H54 (cell line): ENCODE data around the gene ARHGAP30.
"Not testable (repeated sequence)": the region's sequence is repeated elsewhere in the genome, so short reads cannot be mapped to it uniquely, and the experiment has no call there.

Experiments
- DNase-seq: peaks from one replicate; pipeline ENCODE4 v3.0.0; 2011; ENCODE audit warnings: low spot score, mixed read lengths; ENCODE audit not compliant: insufficient read length
- FAIRE-seq: peaks from 3 replicates; lab custom pipeline; 2011; peaks lifted over from hg19 to GRCh38; lab: Jason Lieb, UNC
- POLR2A ChIP-seq: IDR thresholded peaks from 2 replicates; pipeline ENCODE4 v1.6.1; 2011; ENCODE audit warnings: low read depth, mild to moderate bottlenecking, low read length

ARHGAP30 gene

GRCh38 chr1:161032409-161032808 lies 37.3 kb downstream of the ARHGAP30 start:
- no peak for TF ChIP-seq POLR2A
- FAIRE-seq, result no peak
- no peak for DNase-seq

GRCh38 chr1:161031874-161032273 lies 37.8 kb downstream of the ARHGAP30 start:
- FAIRE-seq, result no peak
- TF ChIP-seq POLR2A, result no peak
- no peak for DNase-seq

- not testable (repeated sequence) for DNase-seq, FAIRE-seq
Measured at GRCh38 chr1:161029466-161029865, 40.2 kb downstream of the ARHGAP30 start.

- not testable (repeated sequence) for FAIRE-seq
Measured at GRCh38 chr1:161026954-161027353, 42.7 kb downstream of the ARHGAP30 start.

GRCh38 chr1:161022432-161022831 lies 47.3 kb downstream of the ARHGAP30 start:
- DNase-seq, FAIRE-seq: not testable (repeated sequence)

More at GRCh38 chr1:161026954-161027353, 42.7 kb downstream of the ARHGAP30 start:
- not testable (repeated sequence) for DNase-seq

- no peak for FAIRE-seq
Measured at GRCh38 chr1:161021970-161022353, 47.7 kb downstream of the ARHGAP30 start.

GRCh38 chr1:161021165-161021969 lies 48.3 kb downstream of the ARHGAP30 start:
- FAIRE-seq (no peak), DNase-seq (peak; percentile 55)

More at GRCh38 chr1:161021970-161022353, 47.7 kb downstream of the ARHGAP30 start:
- TF ChIP-seq POLR2A, result no peak
- no peak for DNase-seq

GRCh38 chr1:161020509-161021164 lies 49.1 kb downstream of the ARHGAP30 start, which contains the start of gene F11R:
F11R (minus strand) TSS chr1:161021152; CDS start chr1:161021073, 79 bp downstream.
- DNase-seq (no peak), FAIRE-seq (no peak)

More at GRCh38 chr1:161021165-161021969, 48.3 kb downstream of the ARHGAP30 start:
- TF ChIP-seq POLR2A, result peak; percentile 36

GRCh38 chr1:161019751-161020495 lies 49.8 kb downstream of the ARHGAP30 start:
- DNase-seq (no peak), FAIRE-seq (no peak)
- TF ChIP-seq POLR2A, result no peak

More at GRCh38 chr1:161020509-161021164, 49.1 kb downstream of the ARHGAP30 start, which contains the start of gene F11R:
- no peak for TF ChIP-seq POLR2A

- DNase-seq, FAIRE-seq: not testable (repeated sequence)
Measured at GRCh38 chr1:161019111-161019660, 50.5 kb downstream of the ARHGAP30 start.

- FAIRE-seq, result no peak
- no peak for DNase-seq
- TF ChIP-seq POLR2A, result no peak
Measured at GRCh38 chr1:161018631-161018930, 51.1 kb downstream of the ARHGAP30 start.

GRCh38 chr1:161017756-161018630 lies 51.7 kb downstream of the ARHGAP30 start:
- no peak for TF ChIP-seq POLR2A
- FAIRE-seq (no peak), DNase-seq (no peak)

GRCh38 chr1:161017181-161017580 lies 52.5 kb downstream of the ARHGAP30 start:
- not testable (repeated sequence) for DNase-seq, FAIRE-seq

GRCh38 chr1:161016683-161017082 lies 53.0 kb downstream of the ARHGAP30 start:
- FAIRE-seq, DNase-seq: not testable (repeated sequence)
